Renal cortex interstitium (tissue), 11 donors: Measurements from ENCODE around the gene MYOM1. TPM values are rescaled to one million over a fixed set of nuclear protein-coding genes. Genes with fewer than 3 reads are reported as not detected.
A peak's percentile ranks its signal among the peaks of the same experiment; 100 is the strongest.

ENCODE experiments used
- DNase-seq, 11 donors: peaks; one replicate each; pipeline ENCODE4 v3.0.0-alpha.2; 2013; ENCODE audit warnings: low read depth in 9 of 11, low spot score in 4 of 11; ENCODE audit errors: extremely low read depth in 1 of 11
- polyA plus RNA-seq, 3 donors: library from polyadenylated mRNA; unstranded; fragments of 120-200 nt; gene quantifications; one replicate each; pipeline ENCODE4 v1.2.1, GENCODE V29; 2013; ENCODE audit not compliant: insufficient read length in 3 of 3

MYOM1 gene
- polyA plus RNA-seq, 3 donors = 8.1 to 10.2 (median 8.6) TPM

DNA sequence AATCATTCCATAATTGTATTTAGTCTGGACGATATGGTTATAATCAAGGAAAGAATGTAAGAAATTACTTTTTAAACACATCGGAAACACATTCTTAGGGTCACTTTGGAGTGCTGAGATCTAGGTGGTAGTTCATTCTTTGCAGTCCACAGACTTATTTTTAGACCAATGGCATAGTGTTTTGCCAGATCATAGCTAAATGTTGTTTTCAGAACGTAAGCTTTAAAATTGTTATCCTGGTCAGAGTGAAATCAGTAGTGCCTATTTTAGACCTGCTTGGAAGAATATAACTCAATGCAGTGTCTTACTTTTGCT, 32.2 kb upstream of the MYOM1 start:
- DNase-seq = no peak

DNA sequence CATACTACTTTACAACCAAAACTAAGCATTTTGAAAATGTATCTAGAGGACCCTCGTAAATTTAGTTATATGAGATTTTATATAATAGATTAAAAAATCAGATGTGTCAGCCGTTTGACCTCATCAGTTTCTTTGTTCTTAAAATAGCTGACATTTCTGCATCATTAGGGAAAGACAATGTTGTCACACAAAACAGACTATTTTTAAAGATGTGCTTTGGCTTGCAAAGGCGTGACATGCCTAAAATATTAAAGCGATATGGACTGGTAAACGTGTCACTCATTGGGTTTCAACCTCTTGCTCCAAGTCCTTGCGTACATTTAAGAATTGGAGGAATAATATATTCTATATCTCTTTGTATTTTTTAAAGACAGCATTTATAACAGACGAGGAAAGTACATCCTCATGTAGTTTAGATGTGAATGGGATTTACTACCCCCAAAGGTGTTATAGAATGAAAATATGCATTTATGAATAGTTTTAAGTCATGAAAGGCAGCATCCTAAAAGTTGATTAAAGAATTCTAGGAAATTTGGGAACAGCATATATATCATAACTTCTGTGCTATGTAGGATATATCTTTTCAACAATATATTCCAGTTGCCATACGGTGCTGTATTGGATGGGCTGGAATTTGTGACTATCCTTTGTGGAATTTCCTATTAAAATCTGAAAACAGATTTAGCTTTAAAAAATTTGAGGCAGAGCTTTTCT, 31.6 kb upstream of the MYOM1 start:
- no peak for DNase-seq

DNA sequence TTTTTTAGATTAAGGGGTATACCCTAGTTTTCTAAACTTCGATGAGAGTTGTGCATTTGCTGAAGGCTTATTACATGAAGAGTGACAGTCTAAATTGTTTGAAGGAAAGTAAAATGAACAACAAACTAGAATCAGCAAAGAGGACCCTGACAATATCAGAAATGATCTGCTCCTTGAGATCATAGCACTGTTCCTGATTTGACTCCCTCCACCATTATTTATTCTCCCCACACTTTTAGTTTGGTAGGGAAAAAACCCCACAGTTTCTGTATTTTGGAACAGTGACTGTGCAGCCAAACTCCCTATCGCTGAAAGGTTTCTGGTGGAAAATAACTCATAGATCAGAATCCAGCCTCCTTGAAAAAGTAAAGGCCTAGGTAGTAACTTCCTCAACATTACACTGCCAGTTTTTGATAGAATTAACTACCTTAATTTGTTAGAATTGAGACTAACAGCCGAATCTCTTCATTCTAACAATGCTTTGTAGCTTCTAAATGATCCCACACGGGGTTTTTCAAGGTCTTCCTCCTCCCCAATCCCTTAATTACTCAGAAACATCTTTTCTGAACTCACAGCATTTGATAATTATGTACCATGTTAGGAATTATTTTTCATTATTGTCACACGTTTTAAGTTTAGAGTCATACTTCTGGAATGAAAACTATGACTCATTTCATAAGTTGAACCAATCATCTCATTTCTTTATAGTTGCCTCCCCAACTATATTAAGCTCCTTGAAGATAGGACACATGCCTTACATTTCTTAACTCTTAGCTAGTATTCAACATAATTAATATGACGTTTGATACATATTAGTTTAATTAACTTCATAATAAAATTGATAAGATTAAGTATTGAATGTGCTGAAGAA, 30.7 kb upstream of the MYOM1 start:
- no peak for DNase-seq

DNA sequence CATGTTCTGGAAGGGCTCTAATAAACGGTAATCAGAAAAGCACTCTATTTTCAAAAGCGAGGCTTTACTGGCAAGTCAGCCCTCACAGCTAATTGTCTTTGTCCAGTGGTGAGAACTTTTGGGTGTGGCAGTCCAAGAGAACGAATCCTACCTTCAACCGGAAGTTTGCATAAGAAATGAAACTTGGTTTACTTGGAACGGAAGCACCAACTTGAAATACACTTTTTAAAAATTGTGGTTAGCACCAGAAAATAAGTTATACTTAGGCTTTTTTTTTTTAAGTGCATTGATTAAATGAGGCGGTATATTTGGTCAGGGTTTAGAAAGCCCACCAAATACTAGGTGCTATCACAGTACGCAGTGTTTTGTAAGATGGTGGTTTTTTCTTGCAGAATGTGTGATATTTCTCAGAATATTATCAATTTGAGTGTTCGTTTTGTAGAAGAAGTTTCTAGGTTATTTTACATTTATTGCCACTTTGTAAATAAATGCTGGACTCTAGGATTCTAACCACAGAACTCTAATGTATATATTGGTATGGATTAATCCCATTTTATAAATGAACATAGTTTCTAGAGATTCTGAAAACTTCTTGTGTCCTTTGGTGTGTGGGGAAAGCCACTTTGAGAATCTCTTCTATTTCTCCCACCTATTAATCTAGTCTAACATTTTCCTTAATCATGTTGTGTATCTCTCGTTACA, 29.0 kb upstream of the MYOM1 start:
- peak in 5 of 11 donors; percentile 21 to 49 (median 31) for DNase-seq

DNA sequence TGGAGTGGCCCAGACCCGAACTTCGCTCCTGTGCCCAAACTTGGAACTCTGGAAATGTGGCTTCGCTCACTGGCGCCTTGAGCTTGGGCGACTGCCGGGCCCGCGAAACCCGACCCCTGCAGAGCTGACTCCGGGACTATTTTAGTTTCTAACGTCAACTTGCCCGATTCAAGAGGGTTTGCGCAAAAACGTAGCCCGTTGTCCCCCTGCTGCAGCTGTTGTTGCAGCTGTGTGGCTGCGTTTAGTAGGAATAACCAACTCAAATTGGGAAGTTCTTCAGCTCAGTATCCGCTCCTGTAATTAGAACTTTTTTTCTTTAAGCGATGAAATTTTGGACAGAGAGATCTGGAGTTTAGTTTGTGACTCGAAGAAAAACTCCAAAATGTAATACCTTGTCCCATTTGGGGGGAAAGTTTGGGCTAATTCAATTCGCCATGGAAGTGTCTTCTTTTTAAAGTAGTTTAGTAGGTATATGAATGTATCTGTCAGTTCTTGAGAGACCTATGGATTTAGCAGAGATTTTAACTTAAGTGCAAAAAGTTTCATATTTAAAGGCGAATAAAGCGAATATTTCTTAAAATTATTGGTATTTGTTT, 28.4 kb upstream of the MYOM1 start:
- peak in 7 of 11 donors; percentile 45 to 75 (median 57) for DNase-seq

DNA sequence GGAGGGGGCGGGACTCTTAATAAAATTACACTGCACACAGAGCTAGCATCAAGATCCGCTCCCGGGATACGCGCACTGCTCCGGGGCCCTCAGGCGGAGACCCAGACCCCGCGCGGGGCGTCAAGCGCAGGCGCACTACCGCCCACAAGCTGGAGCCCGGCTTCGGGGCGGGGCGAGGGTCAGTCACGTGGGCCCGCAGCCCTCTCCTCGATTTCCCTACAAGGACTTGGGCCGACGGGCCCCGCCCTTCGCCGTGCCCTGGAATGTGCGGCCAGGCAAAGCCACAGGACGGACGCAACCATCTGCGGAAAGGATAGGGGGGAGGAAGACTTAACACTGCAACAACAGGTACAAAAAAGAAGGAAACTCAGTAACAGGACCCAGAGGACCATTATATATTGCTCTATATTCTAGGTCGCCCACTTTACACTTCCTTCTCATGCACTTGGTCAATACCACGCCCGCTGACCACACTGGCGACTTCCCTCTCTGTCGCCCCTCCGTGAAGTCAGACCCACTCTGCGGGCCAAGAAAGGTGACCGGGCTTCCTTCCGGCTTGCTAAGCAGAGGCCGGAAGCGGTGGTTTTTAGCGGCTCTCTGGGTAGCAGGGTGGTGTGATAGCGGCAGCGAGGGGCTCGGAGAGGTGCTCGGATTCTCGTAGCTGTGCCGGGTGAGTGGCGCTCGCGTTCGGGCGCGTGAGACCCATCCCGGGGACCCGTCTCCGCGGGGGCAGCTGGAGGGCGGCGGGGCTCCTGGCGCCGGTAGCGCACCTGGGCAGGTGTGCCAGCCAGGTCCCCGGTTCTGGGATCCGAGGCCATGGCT, 27.7 kb upstream of the MYOM1 start, which contains the start of gene MYL12A:
MYL12A (plus strand) TSS at position 562 of the 822 bp plus-strand sequence. CDS start 5,447 bp downstream, outside the sequence.
- DNase-seq = peak; percentile 96 to 99 (median 97)

DNA sequence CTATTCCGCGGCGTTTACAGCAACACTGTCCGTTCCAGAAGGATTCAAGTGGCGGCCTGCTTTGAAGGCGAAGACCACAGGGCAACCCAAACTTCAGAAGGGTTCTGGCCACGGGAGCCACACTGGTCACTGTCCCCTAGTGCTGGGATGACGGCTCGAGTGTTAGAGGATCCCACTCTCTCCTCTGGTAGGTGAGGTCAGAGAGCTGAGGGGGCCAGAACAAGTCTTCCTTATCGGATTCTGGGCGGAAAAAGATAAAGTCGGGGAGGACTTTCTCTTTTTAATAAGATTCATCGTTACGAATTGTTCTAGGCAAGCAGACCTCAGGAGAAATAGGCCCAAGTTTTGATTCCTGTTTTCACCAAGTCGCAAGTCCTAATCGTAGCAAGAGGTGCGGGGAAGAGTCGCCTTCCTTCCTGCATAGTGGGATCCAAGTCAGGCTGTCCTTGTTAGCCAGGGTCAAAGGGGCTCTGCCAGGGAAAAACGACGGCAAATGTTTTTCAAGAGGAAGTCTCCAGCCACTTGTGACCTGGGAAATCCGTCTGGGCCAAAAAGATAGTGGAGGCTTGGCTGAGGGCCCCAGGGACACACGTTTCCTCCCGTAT, 27.0 kb upstream of the MYOM1 start:
- peak in 1 of 11 donors; percentile 13 for DNase-seq

DNA sequence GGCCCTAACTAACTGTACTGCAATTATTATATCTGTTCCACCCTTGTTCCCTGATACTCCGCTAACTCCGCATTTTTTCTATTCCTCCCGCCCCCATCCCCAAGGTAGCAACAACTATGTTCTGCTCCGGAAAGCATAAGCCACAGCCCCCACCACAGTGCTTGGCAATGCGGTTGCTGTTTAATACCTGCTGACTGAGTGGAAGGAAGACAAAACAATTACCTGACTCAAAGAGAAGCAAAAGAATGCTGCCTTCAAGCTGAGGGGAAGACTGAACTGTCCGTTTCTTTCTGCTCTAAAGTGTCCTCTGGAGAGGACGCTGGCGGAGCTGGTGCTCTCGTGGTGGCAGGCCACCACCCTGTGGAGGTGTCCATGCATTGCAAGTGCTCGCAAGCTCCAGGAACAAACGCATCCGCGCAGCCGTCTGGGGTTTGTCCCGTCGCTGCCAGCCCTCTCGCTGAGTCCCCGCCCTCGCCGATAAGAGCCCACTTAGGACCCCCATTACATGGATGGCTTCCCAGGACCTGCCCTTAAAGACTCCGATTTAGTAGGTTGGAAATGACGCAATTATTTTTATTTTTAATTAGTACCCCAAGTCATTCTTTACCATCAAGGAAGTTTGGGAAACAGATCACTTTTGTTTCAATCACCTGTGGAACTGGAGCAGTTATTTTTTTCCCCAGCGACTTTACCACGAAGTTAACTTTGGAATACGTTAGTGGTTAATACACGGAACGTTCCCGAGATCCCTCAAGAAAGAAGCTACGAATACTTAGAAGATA, 26.3 kb upstream of the MYOM1 start:
- peak in 10 of 11 donors; percentile 72 to 89 (median 84) for DNase-seq

DNA sequence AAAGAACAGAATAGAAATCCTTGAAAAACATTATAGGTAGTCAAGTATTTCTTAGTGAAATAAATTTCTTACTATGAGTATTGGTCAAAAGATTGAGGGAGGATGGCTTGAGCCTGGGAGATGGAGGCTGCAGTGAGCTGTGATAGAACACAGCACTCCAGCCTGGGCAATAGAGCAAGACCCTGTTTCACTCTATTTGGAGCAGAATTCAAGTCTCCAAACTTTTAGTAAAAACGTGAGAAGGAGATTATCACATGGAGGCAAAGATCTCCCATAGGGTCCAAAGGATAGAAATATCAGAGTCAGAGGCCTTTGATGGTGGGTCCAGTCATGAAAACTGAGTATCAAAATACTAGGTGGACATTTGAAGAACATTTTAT, 25.4 kb upstream of the MYOM1 start:
- no peak for DNase-seq

DNA sequence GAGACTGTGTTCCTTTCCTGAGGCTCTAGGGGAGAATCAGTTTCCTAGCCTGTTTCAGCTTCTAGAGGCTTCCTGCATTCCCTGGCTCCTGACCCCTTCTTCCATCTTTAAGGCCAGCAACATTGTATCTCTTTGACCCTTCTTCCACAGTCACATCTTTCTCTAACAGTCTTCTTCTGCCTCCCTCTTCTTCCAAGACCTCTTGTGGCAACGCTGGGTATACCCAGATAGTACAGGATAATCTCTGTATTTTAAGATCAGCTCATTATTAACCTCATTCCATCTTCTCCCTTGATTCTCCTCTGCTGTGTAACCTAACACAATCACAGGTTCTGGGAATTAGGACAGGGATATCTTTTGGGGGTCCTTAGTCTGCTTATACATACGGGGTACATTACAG, 19.0 kb upstream of the MYOM1 start:
- DNase-seq = no peak

DNA sequence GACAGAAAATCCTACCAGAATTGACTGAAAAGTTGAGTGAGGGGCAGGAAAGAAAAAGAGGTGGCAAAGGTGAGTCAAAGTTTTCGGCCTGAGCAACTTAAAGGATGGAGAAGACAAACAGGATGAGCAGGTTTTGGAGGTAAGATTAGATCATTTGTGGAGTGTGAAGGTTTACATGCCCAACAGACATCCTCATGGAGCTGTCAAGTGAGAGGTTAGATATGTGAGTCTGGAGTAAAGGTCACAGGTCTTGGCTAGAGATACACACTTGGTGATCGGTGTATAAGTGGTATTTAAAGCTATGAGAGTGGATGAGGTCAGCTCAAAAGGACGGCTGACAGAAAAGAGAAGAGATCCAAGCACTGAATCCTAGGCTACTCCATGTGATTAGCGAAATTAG, 16.7 kb upstream of the MYOM1 start:
- no peak for DNase-seq

DNA sequence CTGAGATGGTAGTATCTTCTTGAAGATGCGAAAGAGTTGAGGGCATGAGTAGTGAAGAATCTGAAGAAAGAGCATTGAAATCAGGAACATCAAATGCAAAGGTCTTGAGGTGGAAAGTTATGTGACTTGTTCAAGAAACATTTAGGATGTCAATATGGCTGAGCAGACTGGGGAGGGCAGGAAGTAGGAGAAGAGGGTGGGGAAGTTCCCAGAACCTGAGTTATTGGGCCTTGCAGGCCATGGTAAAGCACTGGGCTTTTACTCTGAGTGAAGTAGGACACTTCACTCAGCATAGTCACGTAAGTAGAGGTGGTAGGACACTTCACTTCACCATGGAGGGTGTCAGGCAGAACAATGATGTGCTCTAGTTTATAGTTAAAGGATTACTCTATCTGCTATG, 16.1 kb upstream of the MYOM1 start:
- no peak for DNase-seq

DNA sequence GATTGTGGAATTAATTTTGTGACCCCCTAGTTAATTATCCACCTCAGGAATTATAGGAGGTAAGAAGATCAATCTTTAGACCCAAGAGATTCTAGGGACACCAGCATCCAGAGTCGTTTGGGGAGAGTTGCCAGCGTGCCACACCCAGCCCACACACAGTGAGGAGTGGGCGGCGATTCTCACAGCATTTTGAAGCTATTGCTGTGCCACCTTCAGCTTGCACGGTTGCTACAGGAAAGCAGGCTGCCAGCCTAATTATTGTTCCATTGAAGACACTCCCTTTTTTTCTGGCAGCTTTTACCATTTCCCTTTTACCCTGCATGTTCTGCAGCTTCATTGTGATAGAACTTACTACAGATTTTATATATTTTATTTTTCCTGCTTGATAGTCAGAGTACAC, 14.7 kb upstream of the MYOM1 start:
- DNase-seq = no peak

DNA sequence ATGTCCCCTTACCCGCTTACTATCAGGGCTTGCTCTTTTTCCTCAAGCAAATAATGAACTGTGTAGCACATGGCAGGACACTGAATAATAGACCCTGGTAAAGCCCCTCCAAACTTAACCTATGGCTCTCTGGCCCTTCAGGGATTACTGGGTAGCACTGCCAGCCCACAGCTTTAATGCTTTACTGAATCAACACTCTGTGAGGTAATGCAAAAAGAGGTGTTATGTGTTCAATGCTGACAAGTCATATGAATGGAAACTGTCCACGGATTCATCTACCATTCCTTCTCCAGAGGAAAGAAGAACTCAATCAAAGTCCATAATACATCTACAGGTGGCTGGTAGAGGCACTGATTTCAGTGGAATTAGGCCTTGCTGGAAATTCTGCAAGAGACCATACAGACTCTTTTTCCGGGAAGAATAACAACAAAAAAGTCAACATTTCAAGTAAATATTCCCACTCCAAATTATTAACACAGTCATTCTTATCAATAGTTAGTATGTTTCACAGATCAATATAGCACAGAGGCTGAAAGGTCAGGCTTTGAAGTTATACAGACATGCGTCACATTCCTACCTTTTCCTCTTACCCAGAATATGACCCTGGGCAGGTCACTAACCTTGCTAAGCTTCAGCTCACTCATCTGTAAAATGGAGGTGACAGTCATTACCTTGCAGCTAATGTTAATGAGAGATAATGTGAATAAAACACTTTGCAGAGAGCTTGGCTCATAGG, 13.8 kb upstream of the MYOM1 start:
- no peak for DNase-seq

DNA sequence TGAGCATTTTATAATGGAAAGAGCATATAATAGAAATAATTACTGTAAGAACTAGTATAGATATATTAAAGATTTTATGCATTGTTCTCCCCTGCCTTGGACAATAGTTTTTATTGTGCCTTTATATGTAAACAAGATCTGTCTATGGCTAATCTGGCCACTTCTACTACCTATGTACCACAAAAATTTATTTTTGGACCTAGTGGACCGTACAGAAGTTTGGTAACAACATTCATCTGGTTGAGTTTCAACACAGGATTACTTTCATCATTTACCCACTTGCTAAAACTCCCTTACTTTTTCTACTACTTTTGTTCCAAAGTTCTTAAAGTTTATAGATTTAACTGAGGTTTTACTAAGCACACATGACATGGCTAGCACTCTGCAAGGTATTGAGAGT, 13.2 kb upstream of the MYOM1 start:
- DNase-seq = no peak

DNA sequence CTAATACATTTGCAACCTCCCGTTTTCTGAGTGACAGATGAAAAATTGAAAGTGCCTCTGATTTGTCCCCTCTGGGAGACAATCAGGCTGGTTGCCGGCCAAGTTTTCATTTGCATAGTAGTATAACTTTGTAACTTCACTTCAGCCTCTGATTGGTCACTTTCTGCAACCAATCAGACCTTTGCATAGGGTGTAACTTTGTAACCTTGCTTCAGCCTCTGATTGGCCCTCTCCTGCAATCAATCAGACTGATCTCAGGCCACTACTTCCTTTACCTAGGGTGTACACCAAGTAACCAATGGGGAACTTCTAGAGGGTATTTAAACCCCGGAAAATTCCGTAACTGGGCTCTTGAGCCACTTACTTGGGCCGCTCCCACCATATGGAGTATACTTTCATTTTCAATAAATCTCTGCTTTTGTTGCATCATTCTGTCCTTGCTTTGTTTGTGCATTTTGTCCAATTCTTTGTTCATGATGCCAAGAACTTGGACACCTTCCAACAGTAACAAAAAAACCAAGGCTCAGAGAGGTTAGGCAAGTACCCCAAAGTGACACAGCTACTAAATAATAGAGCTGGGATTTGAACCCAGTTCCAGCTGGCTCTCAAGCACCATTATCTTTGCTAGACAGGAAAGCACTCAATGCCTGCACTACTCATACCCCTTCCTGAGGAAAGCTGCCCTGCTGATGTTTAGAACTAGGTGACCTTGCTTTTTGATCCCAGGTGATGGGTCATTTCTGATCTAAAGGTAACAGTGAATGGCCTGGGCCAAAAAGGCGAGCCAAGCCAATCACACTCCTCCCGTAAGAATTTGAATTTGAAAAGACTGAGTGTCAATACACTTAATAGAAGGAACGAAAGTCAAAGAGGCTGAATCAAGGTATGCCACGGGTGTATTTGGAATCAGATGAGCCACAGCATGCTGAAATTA, 10.9 kb upstream of the MYOM1 start:
- DNase-seq = no peak
